Activated T-cell treated with anti-CD3 and anti-CD28 coated beads, Interleukin-2, amount 50 U/mL, for 48 hours (primary cell): ENCODE results near the gene DUOXA1.

Experiments
- DNase-seq, 2 experiments: peaks; one replicate each; pipeline ENCODE4 v3.0.0-alpha.2; 2020

Gene DUOXA1

GRCh38 chr15:45130291-45131000 lies 767 bp upstream of the DUOXA1 start:
- no peak for DNase-seq

- DNase-seq, result no peak
These were observed 574 bp downstream of the DUOXA1 start for GRCh38 chr15:45128971-45129639.

- DNase-seq, result peak; percentile 35 to 46
These were observed 3.0 kb downstream of the DUOXA1 start for GRCh38 chr15:45126535-45127158.

- no peak for DNase-seq
These were observed 6.3 kb downstream of the DUOXA1 start for GRCh38 chr15:45123397-45123796.

- DNase-seq, result no peak
These were observed 7.0 kb downstream of the DUOXA1 start for GRCh38 chr15:45122719-45123118.

GRCh38 chr15:45121706-45122417 lies 7.8 kb downstream of the DUOXA1 start:
- no peak for DNase-seq

GRCh38 chr15:45121020-45121419 lies 8.7 kb downstream of the DUOXA1 start:
- no peak for DNase-seq

GRCh38 chr15:45120081-45120972 lies 9.4 kb downstream of the DUOXA1 start:
- DNase-seq, result no peak

GRCh38 chr15:45118996-45119395 lies 10.7 kb downstream of the DUOXA1 start:
- DNase-seq, result no peak

GRCh38 chr15:45118131-45118588 lies 11.5 kb downstream of the DUOXA1 start:
- DNase-seq, result peak; percentile 89 to 91

GRCh38 chr15:45117308-45118130 lies 12.2 kb downstream of the DUOXA1 start:
- DNase-seq, result no peak

- DNase-seq, result peak; percentile 33 to 42
These were observed 13.0 kb downstream of the DUOXA1 start for GRCh38 chr15:45116482-45117307.

GRCh38 chr15:45116006-45116481 lies 13.6 kb downstream of the DUOXA1 start:
- DNase-seq, result no peak

GRCh38 chr15:45115312-45115820 lies 14.3 kb downstream of the DUOXA1 start:
- no peak for DNase-seq

GRCh38 chr15:45114751-45115085 lies 15.0 kb downstream of the DUOXA1 start:
- DNase-seq, result no peak

- peak; percentile 25 to 37 for DNase-seq
These were observed 15.5 kb downstream of the DUOXA1 start, which contains the start of the genes DUOX2 and DUOXA2 for GRCh38 chr15:45114076-45114750. Gene DUOX2 (minus strand): TSS chr15:45114172. CDS start chr15:45113411, 761 bp downstream. Gene DUOXA2 (plus strand): TSS chr15:45114326. CDS start chr15:45114606, 280 bp downstream.

GRCh38 chr15:45113380-45113990 lies 16.2 kb downstream of the DUOXA1 start:
- DNase-seq, result no peak

GRCh38 chr15:45112591-45113379 lies 16.9 kb downstream of the DUOXA1 start:
- DNase-seq, result peak; percentile 34 to 48
